ES-I3 (cell line): ENCODE data around the gene TRDMT1.

Source experiments
- H3K36me3 ChIP-seq: 2 replicates; pipeline ENCODE4 v1.6.1; 2013; ENCODE audit warnings: mild to moderate bottlenecking, low read length, control low read depth, moderate library complexity; ENCODE audit not compliant: insufficient read depth
- H3K4me1 ChIP-seq: 2 replicates; pipeline ENCODE4 v1.6.1; 2013; ENCODE audit warnings: mild to moderate bottlenecking, control low read depth, low read length; ENCODE audit not compliant: insufficient read depth
- H3K9ac ChIP-seq: 2 replicates; pipeline ENCODE4 v1.6.1; 2013; ENCODE audit warnings: low read depth, mild to moderate bottlenecking, low read length, moderate library complexity
- H3K9me3 ChIP-seq: 2 replicates; pipeline ENCODE4 v1.6.1; 2013; ENCODE audit warnings: mild to moderate bottlenecking, low read length, moderate library complexity; ENCODE audit not compliant: control insufficient read depth, insufficient read depth

Gene TRDMT1

GRCh38 chr10:17209302-17209701 lies 7.8 kb upstream of the TRDMT1 start:
- Histone ChIP-seq H3K9me3 (no peaks in the 10 kb centered on the region), H3K9ac (no peak overlapping the region), H3K4me1 (peaks cover 28% of the 10 kb centered on the region), H3K36me3 (no peaks in the 10 kb centered on the region)

GRCh38 chr10:17208476-17208875 lies 7.0 kb upstream of the TRDMT1 start:
- Histone ChIP-seq H3K36me3 (no peaks in the 10 kb centered on the region), H3K4me1 (peaks cover 22% of the 10 kb centered on the region; the same call in 1 of the 2 replicates), H3K9ac (no peak overlapping the region)

GRCh38 chr10:17206210-17206709 lies 4.8 kb upstream of the TRDMT1 start:
- H3K4me1 ChIP-seq, result peaks cover 24% of the 10 kb centered on the region; the same call in 1 of the 2 replicates
- no peaks in the 10 kb centered on the region for H3K9me3 ChIP-seq
- H3K9ac ChIP-seq, result no peak overlapping the region
- H3K36me3 ChIP-seq, result no peaks in the 10 kb centered on the region

More at GRCh38 chr10:17208476-17208875, 7.0 kb upstream of the TRDMT1 start:
- no peaks in the 10 kb centered on the region for H3K9me3 ChIP-seq

DNA sequence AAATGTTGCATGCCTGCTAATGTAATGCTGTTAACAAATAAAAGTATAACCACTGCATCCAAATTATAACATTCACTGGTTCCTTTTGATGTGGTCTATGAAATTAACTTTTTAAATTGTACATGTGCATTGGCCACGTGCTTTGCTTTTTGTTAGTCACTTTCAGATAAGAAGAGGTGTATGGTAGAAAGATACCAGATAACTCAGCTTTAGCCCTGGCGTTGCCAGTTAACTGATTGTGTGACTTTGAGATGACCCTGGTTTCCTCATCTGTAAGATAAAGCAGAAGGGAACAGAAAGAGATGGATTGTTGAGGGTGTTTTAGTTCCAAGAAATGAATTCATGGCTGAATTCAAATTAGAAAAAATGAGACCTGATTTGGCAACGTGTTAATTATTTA lies 1.9 kb upstream of the TRDMT1 start:
- Histone ChIP-seq H3K4me1 (peaks cover 23% of the 10 kb centered on the region), H3K36me3 (no peaks in the 10 kb centered on the region), H3K9me3 (no peaks in the 10 kb centered on the region), H3K9ac (no peak overlapping the region)

DNA sequence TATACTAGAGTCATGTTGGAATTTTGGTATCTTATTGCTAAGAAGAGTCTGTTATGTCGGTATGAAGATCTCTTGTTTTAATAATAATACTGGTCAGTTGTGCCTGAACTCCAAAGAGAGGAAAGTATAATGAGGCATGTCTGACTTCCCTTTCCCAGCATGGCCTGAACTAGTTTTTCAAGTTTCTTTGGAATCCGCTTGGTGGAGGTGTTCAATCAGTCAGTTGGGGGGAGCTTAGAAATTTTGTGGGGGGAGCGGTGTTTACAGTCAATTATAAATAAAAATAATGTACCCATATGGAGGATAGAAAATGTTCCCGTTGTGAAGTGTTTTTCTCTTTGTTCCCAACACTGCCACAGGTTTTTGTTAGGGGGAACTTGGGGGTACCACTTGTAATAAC lies 1.5 kb upstream of the TRDMT1 start:
- Histone ChIP-seq H3K9me3 (no peaks in the 10 kb centered on the region), H3K9ac (no peak overlapping the region)

GRCh38 chr10:17202506-17202905 lies 1.0 kb upstream of the TRDMT1 start:
- Histone ChIP-seq H3K9ac (no peak overlapping the region), H3K36me3 (no peaks in the 10 kb centered on the region), H3K9me3 (no peaks in the 10 kb centered on the region), H3K4me1 (peaks cover 23% of the 10 kb centered on the region)

More for the DNA sequence above, 1.5 kb upstream of the TRDMT1 start:
- Histone ChIP-seq H3K4me1 (peaks cover 23% of the 10 kb centered on the region), H3K36me3 (no peaks in the 10 kb centered on the region)

- H3K36me3 ChIP-seq, result no peaks in the 10 kb centered on the region
- H3K9me3 ChIP-seq, result no peaks in the 10 kb centered on the region
- peaks cover 23% of the 10 kb centered on the region for H3K4me1 ChIP-seq
- peak overlapping the region; percentile 99 for H3K9ac ChIP-seq
These were observed 283 bp upstream of the TRDMT1 start for GRCh38 chr10:17201794-17202116.

DNA sequence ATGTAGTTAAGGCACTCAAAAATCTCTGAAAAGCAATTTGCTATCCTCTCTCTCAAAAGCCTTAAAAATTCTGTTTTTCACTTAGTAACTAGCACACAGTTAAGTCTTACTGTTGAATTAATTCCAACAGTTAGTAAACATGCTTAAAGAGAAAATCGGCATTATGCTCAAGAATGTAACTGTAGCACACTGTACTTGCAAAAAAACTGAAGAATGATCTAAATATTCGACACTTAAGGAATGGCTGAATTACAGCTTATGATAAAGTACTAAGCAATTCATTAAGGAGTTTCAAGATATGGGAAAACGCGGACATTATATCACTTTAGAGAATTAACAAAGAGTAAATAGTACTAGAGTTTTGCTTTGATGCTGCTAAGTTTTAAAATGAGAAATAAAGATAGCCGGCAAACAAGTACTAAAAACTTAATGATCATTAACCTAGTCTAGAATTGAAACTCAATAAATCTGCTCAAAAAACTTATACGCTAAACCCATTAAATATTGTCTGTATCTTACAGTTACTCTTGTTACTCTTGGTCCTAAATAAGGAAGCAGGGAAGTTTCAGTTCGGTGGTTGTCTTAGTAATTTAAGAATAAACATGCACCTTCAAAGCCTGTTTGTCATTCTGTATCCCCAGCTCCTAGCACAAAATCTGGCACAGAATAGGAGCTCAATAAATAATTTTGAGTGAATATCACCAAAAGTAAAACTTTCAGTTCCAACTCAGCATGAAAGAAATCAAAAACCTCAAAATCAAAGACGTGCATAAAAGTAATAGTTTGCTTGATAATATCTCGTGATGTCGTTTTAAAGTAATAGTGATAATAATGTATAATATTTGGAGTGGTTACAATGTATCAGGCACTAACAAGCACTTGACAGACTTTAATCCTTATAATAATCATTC lies 1.2 kb downstream of the TRDMT1 start:
- no peaks in the 10 kb centered on the region for H3K9me3 ChIP-seq

GRCh38 chr10:17199351-17199804 lies 2.1 kb downstream of the TRDMT1 start:
- Histone ChIP-seq H3K36me3 (no peaks in the 10 kb centered on the region), H3K4me1 (peaks cover 23% of the 10 kb centered on the region), H3K9me3 (no peaks in the 10 kb centered on the region), H3K9ac (peak overlapping the region; percentile 99)

More for the DNA sequence above, 1.2 kb downstream of the TRDMT1 start:
- Histone ChIP-seq H3K36me3 (no peaks in the 10 kb centered on the region), H3K4me1 (peaks cover 23% of the 10 kb centered on the region), H3K9ac (peak overlapping the region; percentile 99)

- Histone ChIP-seq H3K9ac (no peak overlapping the region), H3K9me3 (no peaks in the 10 kb centered on the region), H3K36me3 (no peaks in the 10 kb centered on the region), H3K4me1 (peaks cover 14% of the 10 kb centered on the region)
These were observed 4.9 kb downstream of the TRDMT1 start for GRCh38 chr10:17196573-17196972.

- Histone ChIP-seq H3K9ac (no peak overlapping the region), H3K4me1 (peaks cover 14% of the 10 kb centered on the region), H3K9me3 (no peaks in the 10 kb centered on the region), H3K36me3 (no peaks in the 10 kb centered on the region)
These were observed 5.4 kb downstream of the TRDMT1 start for GRCh38 chr10:17196045-17196444.

GRCh38 chr10:17195083-17195482 lies 6.4 kb downstream of the TRDMT1 start:
- Histone ChIP-seq H3K9me3 (no peaks in the 10 kb centered on the region), H3K36me3 (no peaks in the 10 kb centered on the region), H3K4me1 (peaks cover 10% of the 10 kb centered on the region), H3K9ac (no peak overlapping the region)

DNA sequence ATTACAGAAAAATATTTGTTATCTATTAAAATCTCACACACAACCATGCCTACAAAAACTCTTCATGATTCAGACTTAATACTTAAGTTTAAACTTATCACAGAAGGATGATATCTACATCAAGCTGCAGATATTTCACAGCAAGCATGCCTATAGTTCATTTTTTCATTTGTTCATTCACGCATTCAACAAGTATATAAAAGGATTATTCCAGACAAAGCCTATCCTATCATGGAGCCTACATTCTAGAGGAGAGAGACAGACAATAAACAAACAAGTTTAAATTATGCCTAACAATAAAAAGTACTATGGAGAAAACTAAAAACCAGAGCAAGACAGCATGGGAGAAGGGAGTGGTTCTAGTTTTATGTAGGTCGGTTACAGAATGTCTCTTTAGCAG lies 10.9 kb downstream of the TRDMT1 start:
- no peaks in the 10 kb centered on the region for H3K4me1 ChIP-seq
- no peaks in the 10 kb centered on the region for H3K36me3 ChIP-seq
- H3K9me3 ChIP-seq, result no peaks in the 10 kb centered on the region
- no peak overlapping the region for H3K9ac ChIP-seq

- H3K9ac ChIP-seq, result no peak overlapping the region
These were observed 12.8 kb downstream of the TRDMT1 start for GRCh38 chr10:17188644-17189172.

GRCh38 chr10:17185873-17186272 lies 15.6 kb downstream of the TRDMT1 start:
- H3K36me3 ChIP-seq, result no peaks in the 10 kb centered on the region
- no peak overlapping the region for H3K9ac ChIP-seq
- no peaks in the 10 kb centered on the region for H3K9me3 ChIP-seq
- peaks cover 8% of the 10 kb centered on the region; the same call in 1 of the 2 replicates for H3K4me1 ChIP-seq

More at GRCh38 chr10:17188644-17189172, 12.8 kb downstream of the TRDMT1 start:
- Histone ChIP-seq H3K36me3 (no peaks in the 10 kb centered on the region), H3K4me1 (no peaks in the 10 kb centered on the region), H3K9me3 (no peaks in the 10 kb centered on the region)
